Endodermal cell (in vitro differentiated cells): ENCODE results near the gene SLC38A2. TPM values are rescaled to one million over a fixed set of nuclear protein-coding genes. Genes with fewer than 3 reads are reported as not detected.
A peak's percentile ranks its signal among the peaks of the same experiment; 100 is the strongest.

ENCODE experiments used
- DNase-seq: peaks from one replicate; pipeline ENCODE4 v3.0.0-alpha.2; 2017
- H3K27ac ChIP-seq: 2 replicates; pipeline ENCODE4 v1.5.1; 2013; ENCODE audit warnings: mild to moderate bottlenecking, low read depth, low read length, moderate library complexity
- H3K27me3 ChIP-seq: 2 replicates; pipeline ENCODE4 v1.6.1; 2013; ENCODE audit warnings: mild to moderate bottlenecking, low read length, moderate library complexity; ENCODE audit not compliant: insufficient read depth, control insufficient read depth, poor library complexity, severe bottlenecking
- H3K36me3 ChIP-seq: 2 replicates; pipeline ENCODE4 v1.7.0; 2013; ENCODE audit warnings: mild to moderate bottlenecking, low read length, moderate library complexity; ENCODE audit not compliant: control insufficient read depth, insufficient read depth
- H3K4me1 ChIP-seq: one replicate; pipeline ENCODE4 v1.7.0; 2013; ENCODE audit warnings: low read length; ENCODE audit not compliant: control insufficient read depth, insufficient read depth
- H3K4me3 ChIP-seq: 2 replicates; pipeline ENCODE4 v1.5.1; 2013; ENCODE audit warnings: mild to moderate bottlenecking, low read length, moderate library complexity
- H3K9ac ChIP-seq: 2 replicates; pipeline ENCODE4 v1.6.1; 2013; ENCODE audit warnings: mild to moderate bottlenecking, low read length, moderate library complexity; ENCODE audit not compliant: poor library complexity, severe bottlenecking; ENCODE audit errors: extremely low read depth
- H3K9me3 ChIP-seq: 2 replicates; pipeline ENCODE4 v1.6.1; 2013; ENCODE audit warnings: mild to moderate bottlenecking, low read length, moderate library complexity; ENCODE audit not compliant: control insufficient read depth
- H3K27ac Mint-ChIP-seq: 2 replicates; pipeline ENCODE4 v1.8.0; 2020; ENCODE audit warnings: mixed read lengths
- H3K27me3 Mint-ChIP-seq: 2 replicates; pipeline ENCODE4 v1.8.0; 2021; ENCODE audit warnings: mild to moderate bottlenecking, mixed read lengths; ENCODE audit not compliant: insufficient read depth
- H3K36me3 Mint-ChIP-seq: 2 replicates; pipeline ENCODE4 v1.8.0; 2020; ENCODE audit warnings: low read depth, mixed read lengths
- H3K4me1 Mint-ChIP-seq: 2 replicates; pipeline ENCODE4 v1.8.0; 2020; ENCODE audit warnings: mixed read lengths
- H3K4me3 Mint-ChIP-seq: 2 replicates; pipeline ENCODE4 v1.8.0; 2020; ENCODE audit warnings: mild to moderate bottlenecking, moderate library complexity, mixed read lengths
- H3K9me3 Mint-ChIP-seq: 2 replicates; pipeline ENCODE4 v1.8.0; 2020; ENCODE audit warnings: mild to moderate bottlenecking, mixed read lengths
- WGBS, 2 experiments: methylation state at CpG; one replicate each; pipeline versions ENCODE4 v1.1.5 to v1.1.7; 2013; ENCODE audit warnings: missing lambda C conversion rate in 2 of 2, mixed read lengths in 1 of 2; ENCODE audit not compliant: insufficient coverage in 1 of 2, insufficient read length in 1 of 2; 5-methylcytosine and 5-hydroxymethylcytosine counted together
- total RNA-seq, 2 donors: library from RNA; stranded (reverse); fragmentation: NEBNext Ultra II Directional in 1 of 2; extraction: Animal tissue kit (Norgen Biotek cat#: 25700) in 1 of 2; gene quantifications; 2 replicates in 1 of 2; 3 replicates in 1 of 2; pipeline ENCODE4 v1.2.1, GENCODE V29; 2021
- TF ChIP-seq, protein P1 (sequence below): fragments of 200-600 bp; sonication (generic); conservative IDR thresholded peaks from 2 replicates; pipeline ENCODE4 v1.5.0; 2021; ENCODE audit warnings: antibody characterized with exemption, mild to moderate bottlenecking

SLC38A2 gene
- total RNA-seq, 2 donors from 2014 or later, result 156 to 230 TPM

DNA sequence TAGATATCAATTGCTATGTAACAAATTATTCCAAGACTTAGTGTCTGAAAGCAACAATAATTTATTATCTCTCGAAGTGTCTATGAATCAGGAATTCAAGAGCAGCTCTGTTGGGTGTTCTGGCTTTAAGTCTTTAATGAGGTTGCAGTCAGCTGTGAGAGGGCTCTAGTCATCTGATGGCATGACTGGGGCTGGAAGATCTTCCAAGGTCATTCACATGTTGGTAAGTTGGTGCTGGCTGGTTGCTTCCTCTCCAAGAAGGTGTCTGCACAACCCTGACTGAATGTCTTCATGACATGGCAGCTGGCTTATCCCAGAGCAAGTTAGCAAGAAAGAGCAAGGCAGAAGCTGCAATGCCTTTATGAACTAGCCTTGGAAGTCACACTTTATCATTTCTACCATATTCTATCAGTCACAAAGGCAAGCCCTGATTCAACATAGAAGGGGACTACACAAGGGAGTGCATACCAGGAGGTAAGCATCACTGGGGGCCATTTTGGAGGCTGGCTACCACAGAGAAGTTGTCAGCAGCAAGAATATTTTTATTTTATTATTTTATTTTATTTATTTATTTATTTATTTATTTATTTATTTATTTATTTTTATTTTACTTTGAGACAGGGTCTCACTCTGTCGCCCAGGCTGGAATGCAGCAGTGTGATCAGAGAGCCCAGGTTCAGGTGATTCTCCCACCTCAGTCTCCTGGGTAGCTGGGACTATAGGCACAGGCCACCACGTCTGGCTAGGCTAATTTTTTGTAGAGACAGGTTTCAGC lies 7.6 kb upstream of the SLC38A2 start:
- Histone ChIP-seq H3K9me3 (peaks cover 7% of the 10 kb centered on the region), H3K36me3 (no peaks in the 10 kb centered on the region), H3K27me3 (no peaks in the 10 kb centered on the region), H3K4me3 (no peak overlapping the region), H3K27ac (no peak overlapping the region), H3K9ac (no peak overlapping the region), H3K4me1 (peaks cover 4% of the 10 kb centered on the region)
- 90 to 100% methylated on average over 1 to 3 of the region's 3 CpGs for WGBS, 2 experiments
- no peak for DNase-seq
- Mint-ChIP-seq H3K27ac (no peak overlapping the region), H3K36me3 (no peaks in the 10 kb centered on the region), H3K9me3 (peaks cover 4% of the 10 kb centered on the region), H3K27me3 (no peaks in the 10 kb centered on the region), H3K4me1 (peaks cover 23% of the 10 kb centered on the region), H3K4me3 (no peak overlapping the region)
- TF ChIP-seq, protein P1, sequence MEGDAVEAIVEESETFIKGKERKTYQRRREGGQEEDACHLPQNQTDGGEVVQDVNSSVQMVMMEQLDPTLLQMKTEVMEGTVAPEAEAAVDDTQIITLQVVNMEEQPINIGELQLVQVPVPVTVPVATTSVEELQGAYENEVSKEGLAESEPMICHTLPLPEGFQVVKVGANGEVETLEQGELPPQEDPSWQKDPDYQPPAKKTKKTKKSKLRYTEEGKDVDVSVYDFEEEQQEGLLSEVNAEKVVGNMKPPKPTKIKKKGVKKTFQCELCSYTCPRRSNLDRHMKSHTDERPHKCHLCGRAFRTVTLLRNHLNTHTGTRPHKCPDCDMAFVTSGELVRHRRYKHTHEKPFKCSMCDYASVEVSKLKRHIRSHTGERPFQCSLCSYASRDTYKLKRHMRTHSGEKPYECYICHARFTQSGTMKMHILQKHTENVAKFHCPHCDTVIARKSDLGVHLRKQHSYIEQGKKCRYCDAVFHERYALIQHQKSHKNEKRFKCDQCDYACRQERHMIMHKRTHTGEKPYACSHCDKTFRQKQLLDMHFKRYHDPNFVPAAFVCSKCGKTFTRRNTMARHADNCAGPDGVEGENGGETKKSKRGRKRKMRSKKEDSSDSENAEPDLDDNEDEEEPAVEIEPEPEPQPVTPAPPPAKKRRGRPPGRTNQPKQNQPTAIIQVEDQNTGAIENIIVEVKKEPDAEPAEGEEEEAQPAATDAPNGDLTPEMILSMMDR, result no peak

DNA sequence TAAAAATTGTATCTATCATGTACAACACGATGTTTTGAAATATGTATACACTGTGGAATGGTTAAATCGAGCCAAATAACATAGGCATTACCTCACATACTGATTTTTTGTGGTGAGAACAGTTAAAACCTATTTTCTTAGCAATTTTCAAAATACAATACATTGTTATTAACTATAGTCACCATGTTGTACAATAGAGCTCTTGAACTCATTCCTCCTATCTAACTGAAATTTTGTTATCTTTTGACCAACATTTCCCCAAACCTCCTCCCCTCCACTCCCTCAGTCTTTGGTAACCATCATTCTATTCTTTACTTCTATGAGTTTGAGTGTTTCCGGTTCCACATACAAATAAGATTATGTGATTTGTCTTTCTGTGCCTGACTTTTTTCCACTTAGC lies 6.8 kb upstream of the SLC38A2 start:
- H3K4me1 ChIP-seq, result no peaks in the 10 kb centered on the region
- H3K36me3 Mint-ChIP-seq, result no peaks in the 10 kb centered on the region
- 85 to 100% methylated on average over 1 to 3 of the region's 3 CpGs for WGBS, 2 experiments
- peaks cover 3% of the 10 kb centered on the region for H3K27me3 Mint-ChIP-seq
- no peak overlapping the region for H3K4me3 ChIP-seq
- H3K27ac ChIP-seq, result no peak overlapping the region
- DNase-seq, result no peak
- TF ChIP-seq, protein P1, result no peak
- H3K4me3 Mint-ChIP-seq, result no peak overlapping the region
- H3K9me3 ChIP-seq, result peaks cover 7% of the 10 kb centered on the region
- no peak overlapping the region for H3K9ac ChIP-seq
- H3K4me1 Mint-ChIP-seq, result peaks cover 20% of the 10 kb centered on the region
- no peak overlapping the region for H3K27ac Mint-ChIP-seq
- H3K27me3 ChIP-seq, result peaks cover 1% of the 10 kb centered on the region
- no peaks in the 10 kb centered on the region for H3K36me3 ChIP-seq
- H3K9me3 Mint-ChIP-seq, result peaks cover 4% of the 10 kb centered on the region

DNA sequence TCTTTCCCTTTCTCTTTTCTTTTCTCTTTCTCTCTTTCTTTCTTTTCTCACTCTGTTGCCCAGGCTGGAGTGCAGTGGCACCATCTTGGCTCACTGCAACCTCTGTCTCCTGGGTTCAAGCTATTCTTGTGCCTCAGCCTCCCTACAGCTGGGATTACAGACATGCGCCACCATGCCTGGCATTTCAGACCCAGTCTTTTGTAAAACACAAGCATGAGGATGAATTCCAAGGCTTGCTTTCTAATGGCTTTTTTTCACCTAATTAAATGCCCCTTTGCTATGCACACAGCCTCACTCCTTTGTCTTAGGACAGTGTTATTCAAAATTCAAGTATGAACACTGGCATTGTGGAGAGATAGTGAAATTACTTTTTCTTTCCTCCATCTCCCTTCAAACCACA lies 6.0 kb upstream of the SLC38A2 start:
- no peak overlapping the region for H3K4me3 ChIP-seq
- Mint-ChIP-seq H3K36me3 (no peaks in the 10 kb centered on the region), H3K27ac (no peak overlapping the region), H3K9me3 (peaks cover 4% of the 10 kb centered on the region), H3K4me3 (no peak overlapping the region), H3K27me3 (peaks cover 11% of the 10 kb centered on the region), H3K4me1 (peaks cover 25% of the 10 kb centered on the region)
- H3K9ac ChIP-seq, result no peak overlapping the region
- no peaks in the 10 kb centered on the region for H3K36me3 ChIP-seq
- DNase-seq, result peak; percentile 57
- peaks cover 9% of the 10 kb centered on the region for H3K27me3 ChIP-seq
- 90% methylated on average over 1 of the region's 1 CpG; no CpG with 5 or more reads in 1 of the 2 experiments for WGBS, 2 experiments
- TF ChIP-seq, protein P1, result no peak
- no peak overlapping the region for H3K27ac ChIP-seq
- peaks cover 7% of the 10 kb centered on the region for H3K4me1 ChIP-seq
- peaks cover 7% of the 10 kb centered on the region for H3K9me3 ChIP-seq
